GM12878 (cell line): Measurements from ENCODE around the gene KIRREL3. TPM values are rescaled to one million over a fixed set of nuclear protein-coding genes. Genes with fewer than 3 reads are reported as not detected.

Experiments
- CBFB ChIP-seq: IDR thresholded peaks from 2 replicates; pipeline ENCODE4 v1.6.1; 2016; ENCODE audit warnings: antibody characterized with exemption, low read depth
- CHD4 ChIP-seq: fragments of 200-600 bp; sonication (generic); IDR thresholded peaks from 2 replicates; pipeline ENCODE4 v1.6.1; 2016; ENCODE audit warnings: mild to moderate bottlenecking
- EED ChIP-seq: sonication (generic); IDR thresholded peaks from 2 replicates; pipeline ENCODE4 v1.6.1; 2016; ENCODE audit warnings: antibody characterized with exemption, low read depth
- FOXM1 ChIP-seq: IDR thresholded peaks from 2 replicates; pipeline ENCODE4 v1.6.1; 2012; ENCODE audit warnings: low read depth, mild to moderate bottlenecking, inconsistent platforms, low read length, moderate library complexity
- HDAC6 ChIP-seq: fragments of 200-600 bp; sonication (generic); IDR thresholded peaks from one replicate; pipeline ENCODE4 v1.8.0; 2017; ENCODE audit warnings: antibody characterized with exemption; ENCODE audit not compliant: unreplicated experiment
- LARP7 ChIP-seq: fragments of 450-650 bp; IDR thresholded peaks from 2 replicates; pipeline ENCODE4 v1.6.1; 2017; ENCODE audit warnings: mild to moderate bottlenecking
- MEF2A ChIP-seq: IDR thresholded peaks from 2 replicates; pipeline ENCODE4 v1.6.1; 2011; ENCODE audit warnings: low read depth, mild to moderate bottlenecking, low read length, moderate library complexity; ENCODE audit not compliant: insufficient read depth
- NFYB ChIP-seq: IDR thresholded peaks from 2 replicates; pipeline ENCODE4 v1.6.1; 2011; ENCODE audit warnings: low read depth, mild to moderate bottlenecking, low read length, improper control_type of control experiment, moderate library complexity; ENCODE audit not compliant: insufficient read depth
- RAD51 ChIP-seq: fragments of 450-650 bp; IDR thresholded peaks from 2 replicates; pipeline ENCODE4 v1.6.1; 2016; ENCODE audit warnings: moderate library complexity, mild to moderate bottlenecking, inconsistent platforms
- RCOR1 ChIP-seq: conservative IDR thresholded peaks from 2 replicates; pipeline ENCODE4 v1.6.1; 2012; ENCODE audit warnings: low read depth, low read length, improper control_type of control experiment
- SIX5 ChIP-seq: IDR thresholded peaks from 2 replicates; pipeline ENCODE4 v1.6.1; 2011; ENCODE audit warnings: mild to moderate bottlenecking, low read depth, low read length, moderate library complexity; ENCODE audit not compliant: severe bottlenecking
- polyA plus RNA-seq, 11 experiments: library from polyadenylated mRNA; depleted of rRNA in 4 of 11; unstranded in 6 of 11; stranded (reverse) in 5 of 11; fragments of >200 nt; fragmentation: Nextera tagmentation in 4 of 11; fragmentation: Illumina TruSeq in 1 of 11; extraction: Ambion mirVana in 4 of 11; extraction: Trizol in 1 of 11; gene quantifications; 1 replicate in 1 of 11; 2 replicates in 10 of 11; pipeline versions ENCODE4 v1.2.1 to v1.2.3, GENCODE V29; 2011 to 2016; ENCODE audit warnings: inconsistent platforms in 2 of 11, missing spikeins in 2 of 11, low read depth in 1 of 11
- total RNA-seq, 4 experiments: library from RNA; depleted of rRNA in 3 of 4; stranded (reverse); fragments of >200 nt in 3 of 4; fragmentation: Illumina TruSeq in 1 of 4; extraction: Trizol in 1 of 4; gene quantifications; 2 replicates each; pipeline versions ENCODE4 v1.2.1 to v1.2.3, GENCODE V29; 2013 to 2021
- TF ChIP-seq, protein P1 (sequence below): IDR thresholded peaks from 2 replicates; pipeline ENCODE4 v1.6.1; 2012; ENCODE audit warnings: mild to moderate bottlenecking, low read depth, low read length

Gene KIRREL3
- total and polyA plus RNA-seq, 10 of the 15 experiments (the other 5 are each of a cell fraction or from before 2014, with no cell fraction given), result under 0.01 TPM; not detected in 9

DNA sequence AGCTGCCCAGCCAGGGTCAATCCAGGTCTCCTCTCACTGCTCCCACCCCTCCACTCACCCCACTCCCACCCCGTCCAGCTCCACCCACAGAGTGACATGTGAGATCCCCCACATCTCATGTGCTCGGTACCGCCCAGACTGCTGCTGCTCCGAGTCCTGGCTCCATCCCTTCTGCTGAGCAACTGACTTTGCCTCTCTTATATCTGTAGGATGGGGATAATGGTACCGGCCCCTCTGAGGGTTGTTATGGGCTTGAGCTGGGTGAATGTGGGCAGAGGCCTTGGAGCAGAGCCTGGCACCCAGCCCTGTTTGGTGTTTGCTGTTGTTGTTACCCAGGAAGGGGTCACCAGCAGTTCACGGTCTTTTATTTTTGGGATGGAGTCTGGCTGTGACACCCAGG is 568.0 kb downstream of the KIRREL3 start (continued):
- no peak for TF ChIP-seq CBFB
- TF ChIP-seq EED, result no peak
- TF ChIP-seq NFYB, result no peak
- no peak for TF ChIP-seq RAD51
- no peak for TF ChIP-seq CHD4
- TF ChIP-seq RCOR1, result no peak
- TF ChIP-seq, protein P1, sequence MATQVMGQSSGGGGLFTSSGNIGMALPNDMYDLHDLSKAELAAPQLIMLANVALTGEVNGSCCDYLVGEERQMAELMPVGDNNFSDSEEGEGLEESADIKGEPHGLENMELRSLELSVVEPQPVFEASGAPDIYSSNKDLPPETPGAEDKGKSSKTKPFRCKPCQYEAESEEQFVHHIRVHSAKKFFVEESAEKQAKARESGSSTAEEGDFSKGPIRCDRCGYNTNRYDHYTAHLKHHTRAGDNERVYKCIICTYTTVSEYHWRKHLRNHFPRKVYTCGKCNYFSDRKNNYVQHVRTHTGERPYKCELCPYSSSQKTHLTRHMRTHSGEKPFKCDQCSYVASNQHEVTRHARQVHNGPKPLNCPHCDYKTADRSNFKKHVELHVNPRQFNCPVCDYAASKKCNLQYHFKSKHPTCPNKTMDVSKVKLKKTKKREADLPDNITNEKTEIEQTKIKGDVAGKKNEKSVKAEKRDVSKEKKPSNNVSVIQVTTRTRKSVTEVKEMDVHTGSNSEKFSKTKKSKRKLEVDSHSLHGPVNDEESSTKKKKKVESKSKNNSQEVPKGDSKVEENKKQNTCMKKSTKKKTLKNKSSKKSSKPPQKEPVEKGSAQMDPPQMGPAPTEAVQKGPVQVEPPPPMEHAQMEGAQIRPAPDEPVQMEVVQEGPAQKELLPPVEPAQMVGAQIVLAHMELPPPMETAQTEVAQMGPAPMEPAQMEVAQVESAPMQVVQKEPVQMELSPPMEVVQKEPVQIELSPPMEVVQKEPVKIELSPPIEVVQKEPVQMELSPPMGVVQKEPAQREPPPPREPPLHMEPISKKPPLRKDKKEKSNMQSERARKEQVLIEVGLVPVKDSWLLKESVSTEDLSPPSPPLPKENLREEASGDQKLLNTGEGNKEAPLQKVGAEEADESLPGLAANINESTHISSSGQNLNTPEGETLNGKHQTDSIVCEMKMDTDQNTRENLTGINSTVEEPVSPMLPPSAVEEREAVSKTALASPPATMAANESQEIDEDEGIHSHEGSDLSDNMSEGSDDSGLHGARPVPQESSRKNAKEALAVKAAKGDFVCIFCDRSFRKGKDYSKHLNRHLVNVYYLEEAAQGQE, result no peak
- TF ChIP-seq SIX5, result no peak
- no peak for TF ChIP-seq FOXM1
- TF ChIP-seq LARP7, result no peak
- no peak for TF ChIP-seq MEF2A
- TF ChIP-seq HDAC6, result no peak
